GM12878 (cell line): ENCODE results near the gene WHAMM. TPM values are rescaled to one million over a fixed set of nuclear protein-coding genes. Genes with fewer than 3 reads are reported as not detected.

ENCODE experiments used
- ATAC-seq: fragments of 200-7000 bp; cut with Tn5 transposase; 3 replicates; pipeline ENCODE4 v1.9.1; 2020; ENCODE audit warnings: mild to moderate bottlenecking, moderate library complexity
- BruUV-seq: library from RNA; stranded (reverse); fragments of 400-500 nt; replicated peaks from 2 replicates; lab custom pipeline; 2021; lab: Mats Ljungman, UMichigan
- CTCF ChIA-PET: fragments of 300-600 bp; sonication (Branson Sonifier 250); formaldehyde crosslinking; extraction: SDS; loops from one replicate; lab custom pipeline; 2021; ENCODE audit warnings: inconsistent platforms; lab: Yijun Ruan, JAX
- POLR2A ChIA-PET: fragments of 350-600 bp; formaldehyde crosslinking; extraction: SDS; loops from one replicate; lab custom pipeline; 2021; ENCODE audit warnings: inconsistent platforms; lab: Charles Lee
- RAD21 ChIA-PET: fragments of 300-600 bp; sonication (Branson Sonifier 250); formaldehyde crosslinking; loops from one replicate; lab custom pipeline; 2023; ENCODE audit warnings: antibody characterized with exemption; ENCODE audit not compliant: unreplicated experiment; lab: Charles Lee
- SMC1A ChIA-PET: fragments of 300-600 bp; sonication (Branson Sonifier 250); formaldehyde crosslinking; loops from one replicate; lab custom pipeline; 2023; ENCODE audit not compliant: unreplicated experiment, uncharacterized antibody; lab: Charles Lee
- DNase-seq: peaks from one replicate; pipeline ENCODE4 v3.0.0-alpha.2; 2011; ENCODE audit warnings: low read depth, low spot score
- FAIRE-seq: peaks from 3 replicates; lab custom pipeline; 2011; peaks lifted over from hg19 to GRCh38; lab: Jason Lieb, UNC
- H2AFZ ChIP-seq: 2 replicates; pipeline ENCODE4 v1.6.0; 2011; ENCODE audit warnings: low read depth, low read length, control low read depth; ENCODE audit not compliant: control insufficient read depth
- H3K27ac ChIP-seq: 2 replicates; pipeline ENCODE4 v1.5.1; 2011; ENCODE audit warnings: control low read depth; ENCODE audit not compliant: control insufficient read depth, insufficient read depth
- H3K27me3 ChIP-seq, 2 experiments: replicated peaks in 1 of 2; 2 replicates each; pipeline versions ENCODE4 v1.6.0 to v1.6.1; 2011; ENCODE audit warnings: low read length in 1 of 2; ENCODE audit not compliant: control insufficient read depth in 2 of 2, insufficient read depth in 2 of 2
- H3K36me3 ChIP-seq, 2 experiments: 2 replicates each; pipeline ENCODE4 v1.5.1; 2011; ENCODE audit warnings: low read length in 1 of 2; ENCODE audit not compliant: control insufficient read depth in 2 of 2, insufficient read depth in 2 of 2
- H3K4me1 ChIP-seq: 2 replicates; pipeline ENCODE4 v1.6.1; 2011; ENCODE audit warnings: mild to moderate bottlenecking, low read length, moderate library complexity, mixed read lengths; ENCODE audit not compliant: control insufficient read depth, insufficient read depth
- H3K4me2 ChIP-seq: 2 replicates; pipeline ENCODE4 v1.6.0; 2011; ENCODE audit warnings: control low read depth; ENCODE audit not compliant: control insufficient read depth, insufficient read depth
- H3K4me3 ChIP-seq: fragments of 200-600 bp; sonication (generic); 2 replicates; pipeline ENCODE4 v1.5.1; 2016
- H3K79me2 ChIP-seq: 2 replicates; pipeline ENCODE4 v1.6.0; 2011; ENCODE audit warnings: low read length; ENCODE audit not compliant: control insufficient read depth, insufficient read depth
- H3K9ac ChIP-seq: 2 replicates; pipeline ENCODE4 v1.8.0; 2011; ENCODE audit warnings: low read length, control low read depth, mixed read lengths; ENCODE audit not compliant: control insufficient read depth, insufficient read depth
- H3K9me3 ChIP-seq: replicated peaks from 3 replicates; pipeline ENCODE4 v1.5.1; 2011; ENCODE audit warnings: mild to moderate bottlenecking, low read length; ENCODE audit not compliant: control insufficient read depth, insufficient read depth
- H4K20me1 ChIP-seq: 2 replicates; pipeline ENCODE4 v1.6.0; 2011; ENCODE audit not compliant: control insufficient read depth, insufficient read depth
- E2F8 ChIP-seq: fragments of 450-650 bp; IDR thresholded peaks from 2 replicates; pipeline ENCODE4 v1.6.1; 2018; ENCODE audit warnings: mild to moderate bottlenecking, low read depth, moderate library complexity; ENCODE audit not compliant: partially characterized antibody
- MTA2 ChIP-seq: fragments of 450-650 bp; IDR thresholded peaks from 2 replicates; pipeline ENCODE4 v1.6.1; 2016; ENCODE audit warnings: low read depth, mild to moderate bottlenecking, moderate library complexity
- NR2C2 ChIP-seq: IDR thresholded peaks from 2 replicates; pipeline ENCODE4 v1.6.1; 2011; ENCODE audit warnings: borderline replicate concordance, low read depth; ENCODE audit not compliant: control insufficient read depth, insufficient read length
- POLR2A ChIP-seq: IDR thresholded peaks from 2 replicates; pipeline ENCODE4 v1.6.1; 2011; ENCODE audit warnings: low read depth, mild to moderate bottlenecking, low read length
- RB1 ChIP-seq: fragments of 450-650 bp; formaldehyde crosslinking; IDR thresholded peaks from 2 replicates; pipeline ENCODE4 v1.6.1; 2017; ENCODE audit warnings: mild to moderate bottlenecking, borderline replicate concordance
- WGBS: methylation state at CpG from one replicate; pipeline ENCODE4 v1.1.6; 2016; ENCODE audit warnings: low lambda C conversion rate; ENCODE audit not compliant: insufficient replicate concordance, insufficient coverage; ENCODE audit errors: missing lambda C conversion rate; 5-methylcytosine and 5-hydroxymethylcytosine counted together
- in situ Hi-C: fragments of 300-500 bp; cut with MboI; formaldehyde crosslinking; loops from 9 replicates; pipeline ENCODE4 v1.14.3; 2018; ENCODE audit warnings: mixed read lengths
- intact Hi-C: fragments of 100-400 bp; cut with micrococcal nuclease; formaldehyde crosslinking; loops from one replicate; pipeline ENCODE4 v1.14.2; 2022; ENCODE audit not compliant: unreplicated experiment
- polyA plus RNA-seq, 11 experiments: library from polyadenylated mRNA; depleted of rRNA in 4 of 11; unstranded in 6 of 11; stranded (reverse) in 5 of 11; fragments of >200 nt; fragmentation: Nextera tagmentation in 4 of 11; fragmentation: Illumina TruSeq in 1 of 11; extraction: Ambion mirVana in 4 of 11; extraction: Trizol in 1 of 11; gene quantifications; 1 replicate in 1 of 11; 2 replicates in 10 of 11; pipeline versions ENCODE4 v1.2.1 to v1.2.3, GENCODE V29; 2011 to 2016; ENCODE audit warnings: inconsistent platforms in 2 of 11, missing spikeins in 2 of 11, low read depth in 1 of 11
- total RNA-seq, 4 experiments: library from RNA; depleted of rRNA in 3 of 4; stranded (reverse); fragments of >200 nt in 3 of 4; fragmentation: Illumina TruSeq in 1 of 4; extraction: Trizol in 1 of 4; gene quantifications; 2 replicates each; pipeline versions ENCODE4 v1.2.1 to v1.2.3, GENCODE V29; 2013 to 2021

Gene WHAMM
- total and polyA plus RNA-seq, 10 of the 15 experiments (the other 5 are each of a cell fraction or from before 2014, with no cell fraction given): 0.87 to 6.7 (median 2.5) TPM

GRCh38 chr15:82833362-82833682 lies 23.9 kb downstream of the WHAMM start (continued):
- TF ChIP-seq NR2C2 (no peak), E2F8 (no peak), MTA2 (no peak)

GRCh38 chr15:82835391-82835917 lies 26.0 kb downstream of the WHAMM start:
- no TSS peak for BruUV-seq
- TF ChIP-seq RB1 (no peak), POLR2A (peak; percentile 8; the same call in 1 of the 2 replicates)
- DNase-seq (no peak), FAIRE-seq (no peak), ATAC-seq (no peak)
- Histone ChIP-seq H3K79me2 (no peaks in the 10 kb centered on the region), H3K4me1 (peaks cover 18% of the 10 kb centered on the region), H3K4me2 (no peak overlapping the region), H3K4me3 (no peak overlapping the region), H3K36me3 (peaks cover 15 to 18% of the 10 kb centered on the region in 2 experiments; a peak in 3 of 4 replicates), H2AFZ (no peak overlapping the region), H3K9ac (no peak overlapping the region), H3K9me3 (no peaks in the 10 kb centered on the region), H4K20me1 (peaks cover 13% of the 10 kb centered on the region; the same call in 1 of the 2 replicates), H3K27me3 (no peaks in the 10 kb centered on the region), H3K27ac (no peak overlapping the region)
- in situ Hi-C loops: loop anchor here (10.0 kb wide), 2 partner anchors 291 to 1541 kb away; partner anchors contain the start of gene RPS17
- intact Hi-C loops: loop anchor here (10.0 kb wide), 1 partner anchor 301 kb away; no protein-coding TSS in a partner anchor
- RAD21 ChIA-PET: no interaction called here
- POLR2A ChIA-PET: no interaction called here
- SMC1A ChIA-PET: no interaction called here
- 96% methylated on average over 7 of the region's 7 CpGs for WGBS
- CTCF ChIA-PET: interaction anchor here (1.3 kb wide), 1 partner anchor 165 kb away, joined by 4 read pairs; no protein-coding TSS in a partner anchor
